ENCODE results near the gene IFITM10. TPM values are rescaled to one million over a fixed set of nuclear protein-coding genes. Genes with fewer than 3 reads are reported as not detected.

The IFITM10 gene
- total RNA-seq, 1 donor, result 0.43 TPM

DNA sequence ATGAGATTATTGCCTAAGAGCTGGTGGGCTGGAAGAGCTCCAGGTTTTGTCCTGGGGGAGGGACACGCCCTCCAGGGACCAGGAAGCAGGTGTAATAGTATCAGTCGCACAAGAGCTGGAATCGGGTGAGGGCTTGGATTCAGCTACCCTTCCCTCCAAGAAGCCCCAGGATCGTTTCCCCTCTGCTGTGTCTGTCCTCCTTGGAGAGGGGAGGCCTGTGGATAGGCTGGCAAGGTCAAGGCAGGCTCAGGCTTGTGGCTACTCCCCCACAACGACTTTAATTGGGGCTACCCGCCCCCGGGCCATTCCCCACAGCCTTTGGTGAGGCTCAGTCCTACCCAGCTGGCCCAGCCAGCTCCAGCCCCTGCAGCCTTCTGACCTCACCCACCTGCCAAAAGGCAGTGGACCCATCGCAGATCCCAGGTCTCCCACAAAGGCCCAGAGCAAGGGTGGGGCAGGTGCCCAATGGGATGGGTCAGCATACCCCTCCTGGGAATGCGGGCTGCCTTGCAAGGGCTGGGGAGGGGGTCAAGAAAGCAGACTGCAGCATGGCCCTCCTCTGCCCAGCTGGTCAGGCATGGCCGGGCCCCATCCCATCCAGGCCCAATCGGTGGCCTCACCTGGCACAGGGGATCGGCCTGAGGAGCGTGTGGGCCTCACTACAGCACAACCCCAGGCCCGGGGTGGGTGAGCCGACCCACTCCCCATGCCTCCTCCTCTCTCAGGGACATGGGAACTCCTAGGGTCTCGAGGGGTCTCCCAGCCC lies 12.3 kb upstream of the IFITM10 start:
- H3K4me3 ChIP-seq (ENCODE audit: low read depth, low read length), result peak overlapping the region; percentile 74
- TF ChIP-seq, protein P1, sequence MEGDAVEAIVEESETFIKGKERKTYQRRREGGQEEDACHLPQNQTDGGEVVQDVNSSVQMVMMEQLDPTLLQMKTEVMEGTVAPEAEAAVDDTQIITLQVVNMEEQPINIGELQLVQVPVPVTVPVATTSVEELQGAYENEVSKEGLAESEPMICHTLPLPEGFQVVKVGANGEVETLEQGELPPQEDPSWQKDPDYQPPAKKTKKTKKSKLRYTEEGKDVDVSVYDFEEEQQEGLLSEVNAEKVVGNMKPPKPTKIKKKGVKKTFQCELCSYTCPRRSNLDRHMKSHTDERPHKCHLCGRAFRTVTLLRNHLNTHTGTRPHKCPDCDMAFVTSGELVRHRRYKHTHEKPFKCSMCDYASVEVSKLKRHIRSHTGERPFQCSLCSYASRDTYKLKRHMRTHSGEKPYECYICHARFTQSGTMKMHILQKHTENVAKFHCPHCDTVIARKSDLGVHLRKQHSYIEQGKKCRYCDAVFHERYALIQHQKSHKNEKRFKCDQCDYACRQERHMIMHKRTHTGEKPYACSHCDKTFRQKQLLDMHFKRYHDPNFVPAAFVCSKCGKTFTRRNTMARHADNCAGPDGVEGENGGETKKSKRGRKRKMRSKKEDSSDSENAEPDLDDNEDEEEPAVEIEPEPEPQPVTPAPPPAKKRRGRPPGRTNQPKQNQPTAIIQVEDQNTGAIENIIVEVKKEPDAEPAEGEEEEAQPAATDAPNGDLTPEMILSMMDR (IDR thresholded peaks at IDR 0.05; ENCODE audit: insufficient read depth, low read depth, low read length), result no peak
- DNase-seq (ENCODE audit: low read depth), result no peak

DNA sequence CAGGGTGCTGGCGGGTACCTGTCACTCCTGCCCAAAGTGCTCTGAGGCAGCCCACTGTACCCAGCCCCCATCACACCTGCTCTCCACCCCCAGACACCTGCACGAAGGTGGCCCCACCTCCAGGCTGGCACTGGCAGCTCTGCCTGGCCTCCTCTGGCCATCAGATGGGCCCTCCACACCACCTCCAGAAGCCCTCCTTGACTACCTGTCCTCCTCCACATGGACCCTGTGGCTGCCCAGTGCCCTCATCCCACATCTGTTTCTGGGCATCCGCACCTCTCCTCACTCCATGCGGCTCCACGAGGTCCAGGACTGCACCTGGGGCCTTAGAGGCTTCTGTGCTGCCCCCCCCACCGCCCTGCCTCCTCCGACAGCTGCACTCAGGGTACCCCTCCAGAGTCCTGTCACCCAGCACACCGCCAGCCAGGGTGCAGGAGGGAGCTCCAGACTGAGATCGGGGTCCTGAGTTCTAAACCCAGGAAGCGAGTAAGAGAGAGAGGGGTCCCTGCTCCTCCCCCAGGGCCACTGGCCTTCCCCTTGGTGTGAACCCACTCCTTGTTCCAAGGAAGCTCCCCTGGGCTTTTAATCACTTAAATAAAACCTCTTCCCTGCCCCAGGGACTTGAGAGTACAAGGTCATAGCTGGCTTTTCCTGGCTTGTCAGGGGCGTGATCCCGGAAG lies 11.6 kb upstream of the IFITM10 start:
- TF ChIP-seq, protein P1 (IDR thresholded peaks at IDR 0.05; ENCODE audit: insufficient read depth, low read depth, low read length), result no peak
- H3K4me3 ChIP-seq (ENCODE audit: low read depth, low read length), result peak overlapping the region; percentile 74
- peak; percentile 48 for DNase-seq (ENCODE audit: low read depth)

DNA sequence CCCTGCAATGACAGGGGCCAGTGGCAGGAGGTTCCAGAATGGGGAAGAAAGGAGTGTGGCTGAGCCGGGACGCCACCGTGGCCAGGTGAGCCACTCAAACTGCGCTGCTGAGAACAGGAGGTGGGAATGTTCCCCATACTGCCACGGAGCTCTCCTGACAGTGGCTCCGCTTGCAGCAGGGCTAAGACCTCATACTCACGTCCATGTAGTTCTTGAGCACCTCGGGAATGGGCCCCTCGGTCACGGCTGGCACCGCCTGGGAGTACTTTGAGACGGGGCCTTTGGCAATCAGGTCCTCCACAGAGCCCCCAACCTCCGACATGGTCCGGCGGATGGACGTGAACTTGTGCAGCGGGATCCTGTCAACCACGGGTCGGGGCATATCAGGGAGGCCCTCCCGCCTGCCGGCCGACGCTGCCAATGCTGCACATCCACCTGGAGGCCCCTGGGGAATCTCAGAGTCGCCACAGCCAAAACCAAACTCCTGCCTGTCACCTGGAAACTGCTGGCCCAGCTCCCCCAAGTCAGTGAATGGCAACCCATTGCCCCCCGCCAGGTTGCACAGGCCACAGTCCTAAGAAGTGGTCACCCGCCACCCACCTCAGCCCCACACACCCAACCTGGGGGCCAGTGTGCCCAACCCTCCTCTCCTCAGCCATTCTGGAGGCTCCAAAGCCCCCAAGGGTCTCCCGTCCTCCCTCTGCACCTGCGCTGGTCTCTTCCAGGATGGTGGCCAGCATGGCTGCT lies 10.9 kb upstream of the IFITM10 start:
- TF ChIP-seq, protein P1 (IDR thresholded peaks at IDR 0.05; ENCODE audit: insufficient read depth, low read depth, low read length), result no peak
- no peak overlapping the region for H3K4me3 ChIP-seq (ENCODE audit: low read depth, low read length)
- DNase-seq (ENCODE audit: low read depth), result no peak

DNA sequence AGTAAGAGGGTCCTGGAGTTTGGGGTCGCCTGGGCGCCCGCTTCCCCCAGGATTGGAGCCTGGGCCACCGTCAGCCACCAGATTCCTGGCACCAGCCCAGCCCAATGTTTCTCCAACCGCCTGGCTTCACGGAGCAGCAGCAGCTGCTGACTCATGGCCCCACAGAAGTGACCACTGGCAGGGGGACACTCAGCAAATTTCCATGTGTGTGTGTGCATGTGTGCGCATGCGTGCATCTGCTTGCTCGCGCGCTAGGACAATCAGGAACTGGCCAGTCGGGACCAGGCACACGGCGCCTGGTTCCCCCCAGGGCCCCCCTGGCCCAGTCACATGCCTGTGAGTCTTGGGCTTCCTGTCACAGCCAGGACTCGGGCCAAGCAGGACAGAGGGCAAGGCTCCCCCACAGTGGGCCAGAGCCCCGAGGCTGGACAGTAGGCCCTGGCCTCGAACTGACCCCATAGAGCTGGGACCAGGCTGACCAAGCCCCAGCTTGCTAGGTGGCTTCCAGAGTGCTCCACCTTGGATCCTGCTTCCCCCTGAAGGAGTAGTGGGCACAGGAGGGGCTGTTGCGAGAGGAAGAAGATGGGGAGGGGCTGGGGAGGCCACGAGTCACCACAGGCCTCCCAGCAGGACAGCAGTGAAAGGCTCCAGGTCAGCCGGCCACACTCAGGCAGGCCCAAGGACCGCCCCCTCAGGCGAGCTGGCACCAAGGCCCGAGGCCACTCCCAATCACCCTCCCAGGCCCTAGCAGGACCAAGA lies 10.1 kb upstream of the IFITM10 start:
- H3K4me3 ChIP-seq (ENCODE audit: low read depth, low read length), result no peak overlapping the region
- TF ChIP-seq, protein P1 (IDR thresholded peaks at IDR 0.05; ENCODE audit: insufficient read depth, low read depth, low read length), result no peak
- DNase-seq (ENCODE audit: low read depth), result peak; percentile 61

DNA sequence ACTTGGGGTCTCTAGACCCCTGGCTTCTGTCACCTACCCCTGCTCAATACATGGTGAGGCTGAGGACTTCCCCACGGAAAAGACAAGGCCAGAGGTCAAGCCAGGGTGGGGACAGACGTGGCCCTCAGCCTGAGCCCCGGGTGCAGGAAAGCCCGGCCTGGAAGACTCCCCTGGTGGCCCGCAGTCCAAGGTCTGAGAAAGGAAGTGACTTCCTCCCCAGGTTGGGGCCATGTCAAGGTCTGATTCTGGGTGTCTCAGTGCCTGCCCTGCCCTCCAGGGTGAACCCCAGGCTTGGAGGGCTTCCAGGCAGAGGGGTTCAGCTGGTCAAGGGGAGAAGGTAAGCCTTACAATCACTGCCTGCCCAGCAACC lies 9.4 kb upstream of the IFITM10 start:
- DNase-seq (ENCODE audit: low read depth), result no peak
- TF ChIP-seq, protein P1 (IDR thresholded peaks at IDR 0.05; ENCODE audit: insufficient read depth, low read depth, low read length), result no peak
- no peak overlapping the region for H3K4me3 ChIP-seq (ENCODE audit: low read depth, low read length)

DNA sequence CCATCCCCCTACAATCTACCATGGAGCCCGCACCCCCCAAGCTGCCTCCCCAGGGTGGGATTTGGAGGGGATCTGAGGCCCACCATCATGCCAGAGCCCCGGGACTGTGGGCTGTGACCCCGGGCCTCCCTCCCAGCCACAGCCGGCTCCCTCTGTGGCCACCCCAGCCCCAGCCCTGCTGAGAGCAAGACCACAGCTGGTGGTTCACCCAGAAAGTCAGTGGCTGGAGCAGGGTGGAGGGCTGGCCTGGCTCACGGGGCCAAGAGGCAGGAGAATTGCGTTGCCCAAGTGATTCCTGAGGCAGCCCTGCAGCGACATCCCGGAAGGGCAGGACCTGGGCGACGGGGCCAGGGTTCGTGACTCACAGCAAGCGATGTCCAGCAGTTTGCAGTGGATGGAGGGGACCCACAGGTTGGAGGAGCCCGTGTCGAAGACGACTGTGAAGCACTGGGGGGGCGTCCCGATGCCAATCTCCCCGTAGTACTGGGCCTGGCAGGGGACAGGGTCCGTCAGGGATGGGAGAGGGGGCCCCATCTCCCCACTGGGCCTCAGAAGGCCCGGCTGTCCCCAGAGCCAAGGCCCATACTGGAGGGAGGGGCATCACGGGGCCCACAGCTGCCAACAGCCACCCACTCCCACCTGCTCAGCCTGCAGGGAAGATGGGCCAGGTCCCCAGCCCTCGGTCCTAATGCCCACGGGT lies 8.9 kb upstream of the IFITM10 start:
- no peak for DNase-seq (ENCODE audit: low read depth)
- TF ChIP-seq, protein P1 (IDR thresholded peaks at IDR 0.05; ENCODE audit: insufficient read depth, low read depth, low read length), result no peak
- no peak overlapping the region for H3K4me3 ChIP-seq (ENCODE audit: low read depth, low read length)
